SW 1271 (cell line): ENCODE results near the gene OSBP2.
"Not testable (repeated sequence)": the region's sequence is repeated elsewhere in the genome, so short reads cannot be mapped to it uniquely, and the experiment has no call there.

Source experiments
- DNase-seq, 2 experiments: peaks; one replicate each; lab custom pipeline; 2025; lab: John Stamatoyannopoulos, UW

The OSBP2 gene

GRCh38 chr22:30718491-30718890 lies 23.8 kb downstream of the OSBP2 start:
- DNase-seq = no peak

DNA sequence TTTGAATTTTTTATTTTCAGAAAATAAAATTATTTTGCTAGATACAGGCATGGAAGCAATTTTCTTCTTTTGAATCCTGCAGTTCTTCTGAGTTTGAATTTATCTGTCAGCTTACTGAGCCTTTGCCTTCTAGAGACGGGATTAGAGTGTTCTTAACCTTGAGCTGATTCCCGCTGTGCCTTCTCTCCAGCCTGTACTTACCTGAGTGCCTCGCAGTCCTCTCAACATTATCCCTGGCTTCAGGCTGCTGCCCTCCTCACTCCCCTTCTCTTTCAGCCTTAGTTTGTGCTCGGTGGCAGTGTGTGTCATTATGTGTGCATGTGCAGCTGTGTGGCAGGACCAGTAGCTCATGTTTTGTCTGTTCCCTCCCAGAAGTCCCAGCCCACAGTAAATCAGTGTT lies 24.3 kb downstream of the OSBP2 start:
- DNase-seq = no peak

DNA sequence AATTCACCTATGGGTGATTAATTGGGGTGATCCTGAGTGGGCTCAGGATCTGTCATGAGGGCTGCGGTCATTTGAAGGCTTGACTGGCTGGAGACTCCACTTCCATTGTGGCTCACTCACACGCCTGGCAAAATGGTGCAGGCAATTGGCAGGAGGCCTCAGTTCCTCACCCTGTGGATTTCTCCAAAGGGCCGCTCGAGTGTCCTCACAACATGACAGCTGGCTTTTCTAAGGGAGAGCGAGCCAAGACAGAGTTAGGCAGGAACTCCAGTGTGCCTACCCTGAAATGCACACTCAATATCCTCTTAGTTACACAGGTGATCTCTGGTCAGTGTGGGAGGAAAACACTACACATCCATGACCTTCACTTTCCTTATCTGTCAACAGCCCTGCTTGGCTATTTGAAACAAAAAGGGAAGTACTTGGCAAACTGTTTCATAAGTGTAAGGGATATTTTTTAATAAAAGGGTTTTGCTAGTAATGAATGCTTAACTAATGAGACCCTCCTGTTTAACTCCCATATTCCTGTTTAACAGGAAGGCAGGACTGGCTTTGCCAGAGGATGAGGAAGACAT lies 25.7 kb downstream of the OSBP2 start:
- no peak for DNase-seq

- DNase-seq = no peak
These were observed 27.1 kb downstream of the OSBP2 start for GRCh38 chr22:30721741-30722140.

- no peak for DNase-seq
These were observed 34.2 kb downstream of the OSBP2 start for GRCh38 chr22:30728826-30729225.

GRCh38 chr22:30731658-30732057 lies 37.0 kb downstream of the OSBP2 start:
- no peak for DNase-seq

- DNase-seq = no peak
These were observed 37.8 kb downstream of the OSBP2 start for GRCh38 chr22:30732426-30732825.

- DNase-seq = no peak
These were observed 38.5 kb downstream of the OSBP2 start for GRCh38 chr22:30733181-30733631.

DNA sequence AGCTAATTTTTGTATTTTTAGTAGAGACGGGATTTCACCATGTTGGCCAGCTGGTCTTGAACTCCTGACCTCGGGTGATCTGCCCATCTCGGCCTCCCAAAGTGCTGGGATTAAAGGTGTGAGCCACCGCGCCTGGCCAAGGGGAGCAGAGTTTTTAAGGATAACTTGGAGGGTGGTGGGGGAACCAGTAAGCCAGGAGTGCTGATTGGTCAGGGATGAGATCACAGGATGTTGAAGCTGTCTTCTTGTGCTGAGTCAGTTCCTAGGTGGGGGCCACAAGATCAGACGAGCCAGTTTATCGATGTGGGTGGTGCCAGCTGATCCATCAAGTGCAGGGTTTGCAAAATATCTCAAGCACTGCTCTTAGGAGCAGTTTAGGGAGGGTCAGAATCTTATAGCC lies 45.3 kb downstream of the OSBP2 start:
- DNase-seq = not testable (repeated sequence)

- DNase-seq = not testable (repeated sequence)
These were observed 45.8 kb downstream of the OSBP2 start for GRCh38 chr22:30740511-30740910.

- no peak for DNase-seq
These were observed 47.9 kb downstream of the OSBP2 start for GRCh38 chr22:30742291-30743256.

- DNase-seq = no peak
These were observed 48.8 kb downstream of the OSBP2 start for GRCh38 chr22:30743257-30744020.

DNA sequence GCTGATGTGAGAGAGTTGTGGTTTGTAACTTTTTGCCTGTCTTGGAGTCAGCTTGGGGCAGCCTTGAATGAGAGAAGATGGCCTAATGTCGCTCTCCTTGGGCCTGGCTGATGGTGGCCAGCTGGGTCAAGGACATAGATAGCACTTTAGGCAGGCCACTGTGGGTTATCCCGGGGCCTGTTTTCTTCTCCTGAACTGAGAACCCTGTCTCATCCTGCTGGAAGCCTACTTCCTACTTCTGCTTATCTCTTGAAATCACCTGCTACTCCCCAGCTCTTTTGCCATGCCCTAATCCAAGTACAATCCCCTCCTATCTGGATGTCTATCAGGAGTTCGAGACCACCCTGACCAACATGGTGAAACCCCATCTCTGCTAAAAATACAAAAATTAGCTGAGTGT lies 49.5 kb downstream of the OSBP2 start:
- no peak for DNase-seq

DNA sequence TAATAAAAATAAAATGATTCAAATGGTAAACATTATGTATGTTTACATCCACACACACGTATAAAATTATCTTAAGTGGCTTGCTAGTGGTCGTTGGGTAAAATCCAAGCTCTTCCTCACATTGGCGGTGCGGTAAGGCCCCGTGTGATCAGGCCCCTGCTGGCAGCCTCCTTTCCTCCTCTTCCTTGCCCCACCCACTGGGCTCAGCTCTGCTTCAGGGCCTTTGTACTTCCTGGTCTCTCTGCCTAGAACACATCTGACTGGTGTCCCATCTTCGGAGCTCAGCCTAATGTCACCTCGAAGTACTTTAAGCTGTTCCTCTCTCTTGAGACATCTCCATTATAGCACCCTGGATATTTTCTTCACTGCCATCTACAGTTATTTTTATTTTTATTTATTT lies 52.8 kb downstream of the OSBP2 start:
- no peak for DNase-seq

DNA sequence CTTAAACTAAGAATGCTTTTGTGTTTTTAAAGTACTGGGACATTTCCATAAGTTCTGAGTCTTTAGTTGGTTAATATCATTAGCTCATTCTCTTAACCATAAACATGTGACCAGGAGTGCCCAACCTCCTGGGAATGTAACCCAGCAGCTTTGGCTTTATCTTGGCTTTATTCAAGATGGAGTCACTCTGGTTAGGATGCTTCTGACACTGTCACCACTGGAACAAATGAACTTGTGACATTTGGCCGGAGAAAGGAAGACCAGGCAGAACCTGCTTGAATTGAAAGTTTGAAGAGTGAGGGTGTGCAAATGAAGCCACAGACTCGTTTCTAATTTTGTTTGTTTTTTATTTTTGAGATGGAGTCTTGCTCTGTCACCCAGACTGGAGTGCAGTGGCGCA lies 54.6 kb downstream of the OSBP2 start:
- no peak for DNase-seq

DNA sequence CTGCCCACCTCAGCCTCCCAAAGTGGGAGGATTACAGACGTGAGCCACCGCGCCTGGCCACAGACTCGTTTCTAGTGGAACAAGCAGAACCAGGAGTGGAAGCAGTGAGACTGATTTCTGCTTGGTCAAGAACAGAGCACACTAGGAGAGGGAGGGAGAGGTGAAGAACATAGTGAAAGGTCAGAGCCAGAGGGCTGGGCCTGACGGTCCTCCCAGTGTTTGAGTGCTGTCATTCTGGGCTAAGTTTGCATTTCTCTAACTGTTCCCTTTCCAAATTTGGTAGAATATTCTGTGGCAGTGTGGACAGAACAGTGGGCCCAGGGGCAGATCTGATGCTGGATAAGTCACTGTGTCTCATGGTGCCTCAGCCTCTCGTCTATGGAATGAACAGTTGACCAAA lies 55.2 kb downstream of the OSBP2 start:
- no peak for DNase-seq

DNA sequence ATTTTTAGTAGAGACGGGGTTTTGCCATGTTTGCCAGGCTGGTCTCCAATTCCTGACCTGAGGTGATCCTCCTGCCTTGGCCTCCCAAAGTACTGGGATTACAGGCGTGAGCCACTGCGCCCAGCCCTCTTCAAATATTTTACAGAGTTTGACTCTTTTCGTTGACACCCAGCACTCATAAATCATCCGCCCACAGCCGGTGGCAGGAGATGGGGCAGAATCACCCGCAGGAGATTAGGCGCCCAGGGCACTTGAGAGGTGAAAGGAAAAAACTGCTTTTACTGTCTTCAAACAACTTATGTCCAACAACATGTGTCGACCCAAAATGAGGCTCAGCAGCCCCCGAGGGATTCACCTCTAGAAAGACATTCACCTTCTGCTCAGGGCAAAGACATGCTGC lies 56.9 kb downstream of the OSBP2 start:
- DNase-seq = no peak

- DNase-seq = no peak
These were observed 58.1 kb downstream of the OSBP2 start for GRCh38 chr22:30752771-30753170.

DNA sequence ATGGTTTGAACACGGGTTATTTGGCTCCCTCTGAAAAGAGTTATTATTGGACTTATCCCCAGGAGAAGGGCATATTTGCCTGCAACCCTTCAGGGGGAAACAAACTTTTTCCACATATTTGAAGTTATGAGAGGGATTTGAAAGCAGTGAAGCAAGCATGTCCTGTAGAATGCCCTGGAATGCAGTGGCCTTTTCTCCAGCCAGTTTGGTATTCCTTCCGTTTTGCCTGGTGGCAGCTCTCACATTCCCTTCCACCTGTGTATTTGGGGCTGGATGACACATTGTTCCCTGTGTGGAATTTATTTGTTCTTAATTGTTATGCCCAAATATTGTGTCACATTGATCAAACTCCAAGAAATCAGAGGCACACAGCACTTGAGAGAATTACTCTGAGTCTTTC lies 59.0 kb downstream of the OSBP2 start:
- DNase-seq = no peak

DNA sequence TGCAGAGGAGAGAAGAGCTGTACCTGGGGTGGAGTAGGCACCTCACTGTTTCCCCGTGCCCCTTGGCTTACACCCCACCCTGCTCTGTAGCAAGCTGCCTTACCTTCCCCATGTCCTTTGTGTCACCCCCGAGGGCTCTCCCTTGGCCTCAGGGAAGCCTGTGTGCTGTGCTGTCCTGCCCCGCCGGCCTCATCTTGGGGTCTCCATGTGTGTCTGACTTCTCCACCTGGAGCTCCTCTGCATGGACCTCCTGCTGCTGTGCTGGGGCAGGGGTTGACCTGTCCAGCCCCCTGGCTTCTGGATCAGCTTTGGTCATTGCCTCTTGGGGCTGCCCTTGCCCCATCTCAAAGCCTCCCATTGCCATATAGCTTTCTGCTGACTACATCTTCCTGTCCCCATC lies 59.8 kb downstream of the OSBP2 start:
- no peak for DNase-seq

DNA sequence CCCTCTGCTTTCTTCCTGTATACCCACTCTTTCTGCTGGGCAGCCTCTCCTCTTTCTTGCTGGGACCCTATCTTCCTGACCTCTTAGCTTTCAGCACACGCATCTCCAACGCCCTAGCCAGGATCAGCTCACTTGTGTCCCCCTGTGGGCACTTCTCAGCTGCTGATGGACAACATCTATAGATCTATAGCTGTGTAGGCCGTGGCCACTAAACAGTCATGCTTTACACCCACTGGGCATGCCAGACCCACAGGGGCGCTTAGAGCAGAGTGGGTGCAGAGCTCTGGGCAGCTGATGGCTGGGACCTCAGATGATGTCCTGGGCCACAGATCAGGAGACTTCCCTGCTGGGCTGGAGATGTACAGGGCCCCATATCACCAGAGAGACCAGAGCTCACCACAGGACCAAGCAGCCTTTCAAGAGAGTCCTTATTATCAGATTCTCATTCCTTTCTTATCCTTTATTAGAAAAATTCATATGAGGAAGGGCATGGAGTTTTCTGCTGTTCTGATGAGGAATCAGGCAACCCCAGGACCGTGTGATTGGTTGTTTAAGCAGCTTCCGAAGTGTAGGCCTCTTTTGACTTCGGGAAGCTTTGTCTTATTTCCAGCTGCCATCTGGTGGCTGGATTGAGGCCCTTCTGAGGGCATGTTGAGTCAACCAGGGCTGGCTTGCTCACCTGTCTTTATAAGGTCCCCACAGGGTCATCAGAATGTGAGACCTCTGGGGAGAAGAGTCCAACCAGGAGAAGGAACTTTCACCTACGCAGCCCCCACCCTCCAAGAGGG lies 60.5 kb downstream of the OSBP2 start:
- DNase-seq = peak in 1 of 2 experiments; percentile 37

DNA sequence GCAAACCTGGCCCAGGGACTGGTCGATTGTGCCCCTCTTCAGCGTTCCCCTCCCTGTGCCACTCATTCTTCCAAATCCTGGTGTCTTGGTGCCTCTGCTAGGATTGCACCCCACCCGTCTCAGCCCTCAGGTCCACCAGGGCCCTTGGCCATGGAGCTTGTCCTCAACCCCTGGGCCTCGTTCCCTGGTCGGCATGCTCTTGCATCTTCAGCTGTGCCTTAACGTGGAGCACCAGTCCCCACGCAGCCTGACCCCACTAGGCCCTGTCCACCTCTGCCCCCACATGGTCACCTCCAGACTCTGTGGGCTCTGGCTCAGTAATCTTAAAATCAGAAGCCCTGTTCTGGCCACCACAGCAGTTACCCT lies 61.1 kb downstream of the OSBP2 start:
- DNase-seq = no peak
